CD8-positive, alpha-beta memory T cell (primary cell): ENCODE measurements around the gene TUNAR. TPM values are rescaled to one million over a fixed set of nuclear protein-coding genes. Genes with fewer than 3 reads are reported as not detected.

Experiments used
- CTCF ChIA-PET: fragments of 350-600 bp; sonication (Branson Sonifier 250); formaldehyde crosslinking; loops from one replicate; lab custom pipeline; 2021; ENCODE audit warnings: antibody characterized with exemption; lab: Charles Lee
- POLR2A ChIA-PET: fragments of 350-600 bp; sonication (Branson Sonifier 250); formaldehyde crosslinking; loops from one replicate; lab custom pipeline; 2021; ENCODE audit warnings: antibody characterized with exemption; lab: Charles Lee
- DNase-seq, 5 donors: peaks; one replicate each; pipeline versions ENCODE4 v3.0.0 to v3.0.0-alpha.2; 2020 to 2022; ENCODE audit warnings: mixed read lengths in 1 of 5
- H3K27ac ChIP-seq: one replicate; pipeline ENCODE4 v1.7.0; 2013; ENCODE audit warnings: low read depth, mild to moderate bottlenecking, low read length, moderate library complexity
- H3K27me3 ChIP-seq: 2 replicates; pipeline ENCODE4 v1.7.0; 2013; ENCODE audit warnings: low read length, mild to moderate bottlenecking; ENCODE audit not compliant: insufficient read depth, poor library complexity, severe bottlenecking
- H3K36me3 ChIP-seq: 2 replicates; pipeline ENCODE4 v1.7.0; 2013; ENCODE audit warnings: mild to moderate bottlenecking, low read length, moderate library complexity; ENCODE audit not compliant: insufficient read depth
- H3K4me1 ChIP-seq: 2 replicates; pipeline ENCODE4 v1.7.0; 2013; ENCODE audit warnings: mild to moderate bottlenecking, low read length, moderate library complexity; ENCODE audit not compliant: insufficient read depth
- H3K4me3 ChIP-seq: 2 replicates; pipeline ENCODE4 v1.7.0; 2013; ENCODE audit warnings: mild to moderate bottlenecking, low read length
- H3K9me3 ChIP-seq: 2 replicates; pipeline ENCODE4 v1.7.0; 2013; ENCODE audit warnings: mild to moderate bottlenecking, low read length
- H3K27ac Mint-ChIP-seq, 8 donors: one replicate each; pipeline ENCODE4 v1.8.0; 2020 to 2021; ENCODE audit warnings: mixed read lengths in 8 of 8, mild to moderate bottlenecking in 6 of 8, inconsistent platforms in 3 of 8, moderate library complexity in 3 of 8
- H3K27me3 Mint-ChIP-seq, 2 donors: one replicate each; pipeline ENCODE4 v1.8.0; 2020 to 2021; ENCODE audit warnings: mixed read lengths in 2 of 2, mild to moderate bottlenecking in 1 of 2, moderate library complexity in 1 of 2
- H3K36me3 Mint-ChIP-seq, 3 donors: one replicate each; pipeline ENCODE4 v1.8.0; 2020 to 2021; ENCODE audit warnings: mixed read lengths in 3 of 3, inconsistent platforms in 1 of 3, mild to moderate bottlenecking in 1 of 3
- H3K4me1 Mint-ChIP-seq, 3 donors: one replicate each; pipeline ENCODE4 v1.8.0; 2020 to 2021; ENCODE audit warnings: mixed read lengths in 3 of 3, inconsistent platforms in 1 of 3, mild to moderate bottlenecking in 1 of 3
- H3K4me3 Mint-ChIP-seq, 7 donors: one replicate each; pipeline ENCODE4 v1.8.0; 2020 to 2021; ENCODE audit warnings: mixed read lengths in 7 of 7, mild to moderate bottlenecking in 6 of 7, moderate library complexity in 4 of 7, inconsistent platforms in 2 of 7
- H3K9me3 Mint-ChIP-seq, 5 donors: one replicate each; pipeline ENCODE4 v1.8.0; 2020 to 2022; ENCODE audit warnings: mixed read lengths in 5 of 5, mild to moderate bottlenecking in 3 of 5, moderate library complexity in 2 of 5, inconsistent platforms in 1 of 5
- polyA plus RNA-seq: library from polyadenylated mRNA; unstranded; fragments of 300-500 nt; fragmentation: Illumina TruSeq; gene quantifications from one replicate; pipeline ENCODE4 v1.2.3, GENCODE V29; 2021
- total RNA-seq, 2 experiments: library from RNA; stranded (reverse); gene quantifications; one replicate each; pipeline ENCODE4 v1.2.3, GENCODE V29; 2021

The TUNAR gene
- total and polyA plus RNA-seq, 3 experiments from 2014 or later = not detected

DNA sequence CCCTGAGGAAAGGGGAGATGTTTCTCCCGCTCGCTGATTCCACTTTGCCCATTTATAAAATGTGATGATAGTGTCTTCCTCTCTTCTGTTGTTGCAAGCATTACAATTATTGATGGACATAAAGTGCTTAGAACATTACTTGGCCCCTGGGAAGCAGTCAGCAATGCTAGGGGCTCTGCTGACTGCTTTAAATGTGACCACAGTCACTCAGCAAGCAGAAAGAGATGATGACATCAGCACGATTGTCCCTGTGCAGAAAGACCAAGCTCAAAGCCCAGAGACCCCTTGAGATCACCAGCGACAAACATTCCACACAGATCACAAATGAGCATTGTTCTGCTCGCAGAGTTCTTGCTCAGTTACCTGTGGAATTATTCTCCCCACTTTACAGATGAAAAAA is 26.5 kb downstream of the TUNAR start:
- Mint-ChIP-seq H3K36me3 (no peaks in the 10 kb centered on the region), H3K9me3 (peaks cover 0 to 5% (median 0%) of the 10 kb centered on the region in 5 donors), H3K27me3 (peaks cover 20 to 30% of the 10 kb centered on the region in 2 donors), H3K4me3 (no peak overlapping the region), H3K27ac (no peak overlapping the region), H3K4me1 (no peaks in the 10 kb centered on the region)
- ChIA-PET POLR2A (no interaction called here), CTCF (no interaction called here)
- DNase-seq = no peak
- Histone ChIP-seq H3K4me1 (no peaks in the 10 kb centered on the region), H3K4me3 (no peak overlapping the region), H3K36me3 (no peaks in the 10 kb centered on the region), H3K27me3 (no peaks in the 10 kb centered on the region), H3K9me3 (no peaks in the 10 kb centered on the region), H3K27ac (no peak overlapping the region)

DNA sequence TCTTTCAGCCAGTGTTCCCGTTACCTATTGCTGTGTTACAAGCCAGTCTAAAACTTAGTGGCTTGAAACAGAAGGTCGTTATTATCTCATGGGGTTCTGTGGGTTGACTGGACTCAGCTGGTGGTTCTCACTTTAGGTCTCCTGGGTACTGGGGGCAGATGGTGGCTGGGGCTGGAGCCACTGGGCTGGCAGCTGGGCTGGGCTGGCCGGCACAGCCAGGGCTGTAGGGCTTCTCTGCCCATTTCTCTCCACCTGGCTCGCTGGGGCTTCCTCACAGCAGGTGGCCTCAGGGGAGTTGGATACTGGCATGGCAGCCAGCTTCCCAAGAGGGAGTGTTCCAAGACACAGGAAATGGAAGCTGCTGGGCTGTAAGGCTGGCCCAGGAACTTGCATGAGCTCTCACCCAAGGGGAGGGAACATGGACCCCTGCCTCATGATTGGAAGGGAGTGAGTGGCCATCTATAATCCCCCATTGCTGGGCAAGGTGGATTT is 27.0 kb downstream of the TUNAR start:
- Mint-ChIP-seq H3K9me3 (peaks cover 0 to 5% (median 0%) of the 10 kb centered on the region in 5 donors), H3K27me3 (peaks cover 20 to 30% of the 10 kb centered on the region in 2 donors), H3K36me3 (no peaks in the 10 kb centered on the region), H3K4me3 (no peak overlapping the region), H3K4me1 (no peaks in the 10 kb centered on the region), H3K27ac (no peak overlapping the region)
- no peak for DNase-seq
- Histone ChIP-seq H3K36me3 (no peaks in the 10 kb centered on the region), H3K9me3 (no peaks in the 10 kb centered on the region), H3K27me3 (no peaks in the 10 kb centered on the region), H3K4me3 (no peak overlapping the region), H3K27ac (no peak overlapping the region), H3K4me1 (no peaks in the 10 kb centered on the region)
- ChIA-PET POLR2A (no interaction called here), CTCF (no interaction called here)

DNA sequence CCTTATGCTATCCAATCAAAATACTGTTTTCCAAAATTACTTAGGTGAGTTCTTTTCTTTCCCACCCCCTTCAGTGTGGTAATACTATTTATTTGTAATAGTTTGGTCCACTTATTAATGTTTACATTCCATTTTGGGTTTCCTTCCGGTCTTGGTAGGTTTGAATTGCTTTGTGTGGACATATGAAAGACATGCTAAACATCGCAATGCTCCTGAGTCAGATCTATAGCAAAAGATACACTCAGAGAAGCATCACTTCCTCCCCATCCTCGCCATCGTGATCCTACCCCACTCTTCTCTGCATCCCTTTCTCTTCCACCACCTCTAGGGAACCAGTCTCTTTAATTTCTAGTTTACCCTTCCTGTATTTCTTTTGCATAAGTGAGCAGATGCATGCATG is 30.0 kb downstream of the TUNAR start:
- Mint-ChIP-seq H3K36me3 (no peaks in the 10 kb centered on the region), H3K9me3 (peaks cover 0 to 5% (median 0%) of the 10 kb centered on the region in 5 donors), H3K27me3 (peaks cover 14% of the 10 kb centered on the region in 2 donors), H3K27ac (no peak overlapping the region), H3K4me3 (no peak overlapping the region), H3K4me1 (no peaks in the 10 kb centered on the region)
- Histone ChIP-seq H3K27ac (no peak overlapping the region), H3K4me1 (no peaks in the 10 kb centered on the region), H3K4me3 (no peak overlapping the region), H3K36me3 (no peaks in the 10 kb centered on the region), H3K27me3 (no peaks in the 10 kb centered on the region), H3K9me3 (no peaks in the 10 kb centered on the region)
- DNase-seq = no peak
- ChIA-PET POLR2A (no interaction called here), CTCF (no interaction called here)

DNA sequence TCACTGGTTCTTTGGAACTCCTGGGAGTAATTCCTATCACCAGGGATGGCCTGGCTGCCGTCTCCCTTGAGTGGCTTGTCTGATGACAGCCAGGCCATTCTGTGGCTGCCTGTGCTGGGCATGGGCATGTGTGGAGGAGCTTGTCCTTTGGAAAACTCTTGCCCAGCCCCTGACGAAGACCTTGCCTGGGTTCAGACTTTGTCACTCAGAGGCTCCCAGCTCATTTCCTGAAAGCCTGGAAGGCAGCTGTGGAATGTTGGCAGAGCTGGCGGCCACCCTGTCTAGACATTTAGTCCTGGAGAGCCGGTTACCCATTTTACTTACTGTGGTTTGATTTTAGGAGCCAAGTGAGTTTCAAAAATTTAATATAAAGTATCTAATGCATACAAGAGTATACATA is 34.0 kb downstream of the TUNAR start:
- Mint-ChIP-seq H3K27ac (no peak overlapping the region), H3K9me3 (no peaks in the 10 kb centered on the region), H3K4me1 (no peaks in the 10 kb centered on the region), H3K27me3 (peaks cover 3 to 8% of the 10 kb centered on the region in 2 donors), H3K36me3 (no peaks in the 10 kb centered on the region), H3K4me3 (no peak overlapping the region)
- H3K27ac ChIP-seq = no peak overlapping the region
- ChIA-PET CTCF (no interaction called here), POLR2A (no interaction called here)
- no peak overlapping the region for H3K4me3 ChIP-seq
- H3K36me3 ChIP-seq = no peaks in the 10 kb centered on the region
- no peak for DNase-seq
- H3K4me1 ChIP-seq = no peaks in the 10 kb centered on the region
- H3K9me3 ChIP-seq = no peaks in the 10 kb centered on the region
- no peaks in the 10 kb centered on the region for H3K27me3 ChIP-seq

DNA sequence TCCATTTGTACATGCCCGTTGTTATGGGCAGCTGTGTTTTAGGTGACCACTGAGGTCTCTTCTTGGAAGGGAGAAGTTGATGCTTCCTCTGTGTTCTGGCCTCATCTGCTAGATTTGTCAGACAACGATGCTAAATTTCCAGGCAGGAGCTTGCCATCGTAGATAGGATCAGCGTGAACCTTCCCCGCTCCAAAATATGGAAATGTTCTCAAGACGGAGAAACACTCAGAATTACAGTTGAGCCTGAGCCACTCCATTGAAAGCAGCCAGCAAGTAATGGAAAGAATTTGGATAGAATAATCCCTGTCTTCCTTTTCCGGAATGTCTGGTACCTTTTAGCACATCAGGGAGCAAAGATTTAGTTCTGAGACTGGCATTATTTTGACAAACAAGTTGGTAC is 34.8 kb downstream of the TUNAR start:
- ChIA-PET CTCF (no interaction called here), POLR2A (no interaction called here)
- H3K27me3 ChIP-seq = no peaks in the 10 kb centered on the region
- no peak overlapping the region for H3K4me3 ChIP-seq
- no peaks in the 10 kb centered on the region for H3K9me3 Mint-ChIP-seq
- H3K9me3 ChIP-seq = no peaks in the 10 kb centered on the region
- H3K36me3 ChIP-seq = no peaks in the 10 kb centered on the region
- no peak overlapping the region for H3K27ac Mint-ChIP-seq
- H3K27ac ChIP-seq = no peak overlapping the region
- no peaks in the 10 kb centered on the region for H3K4me1 ChIP-seq
- no peaks in the 10 kb centered on the region for H3K4me1 Mint-ChIP-seq
- H3K4me3 Mint-ChIP-seq = no peak overlapping the region
- H3K36me3 Mint-ChIP-seq = no peaks in the 10 kb centered on the region
- peaks cover 3 to 8% of the 10 kb centered on the region in 2 donors for H3K27me3 Mint-ChIP-seq
- DNase-seq = no peak

DNA sequence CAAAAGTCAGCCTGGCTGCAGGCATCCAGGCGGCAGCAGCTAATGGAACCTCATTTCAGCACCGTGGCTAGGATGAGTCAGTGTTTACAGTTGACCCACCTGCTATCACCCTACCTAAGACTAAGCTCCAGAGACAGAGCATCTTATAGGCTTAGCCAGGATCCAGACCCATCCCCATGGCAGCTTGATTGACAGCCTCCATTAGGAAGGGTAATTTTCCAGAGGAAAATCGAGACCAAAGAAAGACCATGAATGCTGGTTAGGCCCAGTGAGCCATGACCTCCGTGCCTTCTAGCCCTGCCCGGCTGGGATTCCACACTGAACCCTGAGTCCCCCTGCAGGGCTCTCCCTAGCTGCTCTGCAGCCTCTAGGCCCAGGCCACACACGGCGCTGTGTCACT is 38.7 kb downstream of the TUNAR start:
- Histone ChIP-seq H3K36me3 (no peaks in the 10 kb centered on the region), H3K9me3 (no peaks in the 10 kb centered on the region), H3K27me3 (no peaks in the 10 kb centered on the region), H3K4me3 (no peak overlapping the region), H3K4me1 (no peaks in the 10 kb centered on the region), H3K27ac (no peak overlapping the region)
- Mint-ChIP-seq H3K4me1 (no peaks in the 10 kb centered on the region), H3K36me3 (no peaks in the 10 kb centered on the region), H3K9me3 (no peaks in the 10 kb centered on the region), H3K27ac (no peak overlapping the region), H3K27me3 (peaks cover 0 to 15% of the 10 kb centered on the region in 2 donors), H3K4me3 (no peak overlapping the region)
- ChIA-PET CTCF (interaction anchor here (1.1 kb wide), 1 partner anchor 141 kb away, joined by 4 read pairs; no protein-coding TSS in a partner anchor), POLR2A (no interaction called here)
- DNase-seq = no peak

DNA sequence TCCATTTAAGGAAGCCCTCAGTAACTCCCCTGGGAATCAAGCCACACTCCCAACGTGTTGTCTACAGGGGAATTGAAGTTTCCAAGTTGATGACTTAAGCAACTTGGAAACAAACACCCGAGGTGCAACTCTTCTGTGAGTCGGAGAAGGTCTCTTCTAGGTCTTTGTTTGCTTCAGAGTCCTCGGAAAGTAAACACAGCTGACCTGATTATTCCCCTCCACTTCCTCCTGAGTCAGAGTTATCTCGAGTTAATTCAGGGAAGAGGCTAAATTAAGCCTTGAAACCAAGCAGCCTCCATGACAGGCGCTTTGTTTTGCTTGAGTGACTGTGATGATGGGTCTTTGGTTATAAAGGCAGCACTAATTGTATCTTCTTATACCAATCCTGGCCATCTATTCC is 41.8 kb downstream of the TUNAR start:
- Histone ChIP-seq H3K27me3 (no peaks in the 10 kb centered on the region), H3K36me3 (no peaks in the 10 kb centered on the region), H3K9me3 (no peaks in the 10 kb centered on the region), H3K4me3 (no peak overlapping the region), H3K27ac (no peak overlapping the region), H3K4me1 (no peaks in the 10 kb centered on the region)
- H3K9me3 Mint-ChIP-seq = no peaks in the 10 kb centered on the region
- ChIA-PET CTCF (no interaction called here), POLR2A (no interaction called here)
- H3K27ac Mint-ChIP-seq = no peak overlapping the region
- no peaks in the 10 kb centered on the region for H3K36me3 Mint-ChIP-seq
- DNase-seq = no peak
- no peak overlapping the region for H3K4me3 Mint-ChIP-seq
- H3K4me1 Mint-ChIP-seq = no peaks in the 10 kb centered on the region
- peaks cover 3 to 24% of the 10 kb centered on the region in 2 donors for H3K27me3 Mint-ChIP-seq

DNA sequence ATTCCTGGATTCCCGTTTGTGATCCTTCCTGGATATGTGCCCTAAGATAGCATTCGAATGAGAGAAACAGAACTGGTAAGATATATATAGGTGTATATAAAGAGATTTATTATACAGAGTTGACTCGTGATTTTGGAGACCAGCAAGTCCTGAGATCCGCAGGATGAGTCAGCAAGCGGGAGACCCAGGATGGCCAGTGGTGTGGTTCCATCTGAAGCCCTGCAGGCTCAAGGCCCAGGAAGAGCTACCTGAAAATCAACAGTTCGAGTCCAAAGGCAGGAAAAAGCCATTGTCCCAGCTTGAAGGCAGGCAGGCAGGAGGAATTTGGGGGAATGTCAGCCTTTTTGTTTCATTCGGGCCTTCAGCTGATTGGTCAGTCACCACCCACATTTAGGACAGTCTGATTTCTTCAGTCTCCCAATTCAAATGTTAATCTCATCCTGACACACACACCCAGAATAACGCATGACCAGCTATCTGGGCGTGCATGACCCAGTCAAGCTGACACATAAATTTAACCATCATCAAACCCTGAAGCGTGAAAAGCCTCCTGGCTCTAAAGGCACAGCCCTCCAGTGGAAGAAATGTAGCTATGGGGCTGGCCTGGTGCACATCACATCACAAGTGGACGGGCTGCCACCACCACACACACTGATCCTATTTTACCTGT is 44.3 kb downstream of the TUNAR start:
- CTCF ChIA-PET = no interaction called here
- Mint-ChIP-seq H3K27ac (no peak overlapping the region), H3K9me3 (peaks cover 0 to 4% (median 0%) of the 10 kb centered on the region in 5 donors), H3K27me3 (peaks cover 12 to 22% of the 10 kb centered on the region in 2 donors), H3K36me3 (no peaks in the 10 kb centered on the region), H3K4me3 (no peak overlapping the region), H3K4me1 (no peaks in the 10 kb centered on the region)
- Histone ChIP-seq H3K4me1 (no peaks in the 10 kb centered on the region), H3K27ac (no peak overlapping the region), H3K9me3 (no peaks in the 10 kb centered on the region), H3K27me3 (no peaks in the 10 kb centered on the region), H3K4me3 (no peak overlapping the region), H3K36me3 (no peaks in the 10 kb centered on the region)
- POLR2A ChIA-PET = no interaction called here
- no peak for DNase-seq
